H7 (cell line): ENCODE measurements around the gene STAMBP. TPM values are rescaled to one million over a fixed set of nuclear protein-coding genes. Genes with fewer than 3 reads are reported as not detected.
A peak's percentile ranks its signal among the peaks of the same experiment; 100 is the strongest.

Experiments used
- DNase-seq: peaks from one replicate; pipeline ENCODE4 v3.0.0; 2012
- H3K27me3 ChIP-seq: 2 replicates; pipeline ENCODE4 v1.6.0; 2011; ENCODE audit warnings: mild to moderate bottlenecking, low read length; ENCODE audit not compliant: control insufficient read depth, insufficient read depth
- H3K36me3 ChIP-seq: replicated peaks from 2 replicates; pipeline ENCODE4 v1.5.1; 2011; ENCODE audit warnings: low read length; ENCODE audit not compliant: control insufficient read depth, insufficient read depth
- H3K4me3 ChIP-seq: 2 replicates; pipeline ENCODE4 v1.5.1; 2011; ENCODE audit warnings: low read depth, mild to moderate bottlenecking, control low read depth, low read length, moderate library complexity; ENCODE audit not compliant: insufficient read depth
- total RNA-seq: library from RNA; depleted of rRNA; stranded (reverse); fragments of >200 nt; shearing (Covaris generic); gene quantifications from 2 replicates; pipeline ENCODE4 v1.2.3, GENCODE V29; 2014; rRNA removed

STAMBP gene
- total RNA-seq, 1 experiment from 2014 or later = 45.4 TPM

DNA sequence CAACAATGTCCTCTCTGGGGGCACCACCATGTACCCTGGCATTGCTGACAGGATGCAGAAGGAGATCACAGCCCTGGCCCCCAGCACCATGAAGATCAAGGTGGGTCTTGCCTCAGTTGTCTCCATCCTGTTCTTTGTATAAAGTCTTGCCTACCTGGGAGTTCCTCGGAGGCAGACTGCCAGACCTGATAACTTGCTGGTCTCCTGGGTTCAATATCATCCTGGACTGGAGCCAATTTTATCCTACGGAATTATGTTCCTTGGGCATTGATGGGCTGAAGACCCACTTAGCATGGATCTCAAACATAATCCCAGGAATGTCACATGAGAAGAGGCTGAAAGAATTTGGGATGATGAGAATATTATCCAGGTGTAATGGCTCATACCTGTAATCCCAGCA lies 87.9 kb downstream of the STAMBP start:
- H3K4me3 ChIP-seq = no peak overlapping the region
- H3K27me3 ChIP-seq = no peaks in the 10 kb centered on the region
- no peaks in the 10 kb centered on the region for H3K36me3 ChIP-seq
- DNase-seq = no peak

DNA sequence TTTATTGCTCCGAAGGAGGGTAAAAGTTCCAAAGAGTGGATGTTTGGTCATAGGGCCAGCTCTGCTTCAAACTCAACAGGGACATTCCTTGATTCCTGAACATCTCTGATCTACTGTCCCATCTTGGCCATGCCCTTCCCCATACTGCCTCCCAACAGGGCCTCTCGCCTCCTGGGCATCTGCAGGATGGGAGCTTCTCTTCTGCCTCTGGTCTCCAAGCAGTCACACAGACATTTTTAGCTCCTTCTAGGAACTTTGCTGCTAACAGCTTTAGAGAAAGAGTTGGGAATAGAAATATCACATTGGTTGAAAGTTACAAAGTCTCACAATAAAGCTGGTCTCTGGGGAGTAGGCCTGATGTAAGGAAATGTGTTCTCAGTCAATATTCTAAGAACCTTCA lies 88.5 kb downstream of the STAMBP start:
- Histone ChIP-seq H3K36me3 (no peaks in the 10 kb centered on the region), H3K27me3 (no peaks in the 10 kb centered on the region), H3K4me3 (no peak overlapping the region)
- no peak for DNase-seq

DNA sequence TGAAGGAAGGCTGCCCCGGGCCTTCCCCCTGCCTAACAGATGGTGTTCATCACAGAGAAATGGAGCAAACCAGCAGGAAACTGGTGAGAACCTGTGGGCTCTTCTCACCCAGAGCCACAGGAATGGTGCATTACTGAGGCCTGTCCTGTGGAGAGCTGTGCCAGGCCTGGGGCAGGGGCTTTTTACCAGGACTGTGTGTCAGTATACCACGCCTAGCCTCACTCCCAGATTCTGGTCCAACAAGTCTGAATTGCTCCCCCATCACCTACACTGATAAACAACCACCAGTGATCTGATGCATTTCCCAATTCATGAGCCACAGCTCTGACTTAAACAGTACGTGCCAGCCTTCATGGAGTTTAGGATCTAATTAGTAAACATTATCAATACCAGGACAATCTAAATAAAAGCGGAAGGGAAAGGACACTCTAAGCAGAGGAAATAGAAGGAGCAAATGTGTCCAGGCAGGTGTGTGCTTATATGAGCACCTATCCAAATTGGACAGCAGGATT lies 89.0 kb downstream of the STAMBP start:
- no peak for DNase-seq
- Histone ChIP-seq H3K36me3 (no peaks in the 10 kb centered on the region), H3K4me3 (no peak overlapping the region), H3K27me3 (no peaks in the 10 kb centered on the region)

DNA sequence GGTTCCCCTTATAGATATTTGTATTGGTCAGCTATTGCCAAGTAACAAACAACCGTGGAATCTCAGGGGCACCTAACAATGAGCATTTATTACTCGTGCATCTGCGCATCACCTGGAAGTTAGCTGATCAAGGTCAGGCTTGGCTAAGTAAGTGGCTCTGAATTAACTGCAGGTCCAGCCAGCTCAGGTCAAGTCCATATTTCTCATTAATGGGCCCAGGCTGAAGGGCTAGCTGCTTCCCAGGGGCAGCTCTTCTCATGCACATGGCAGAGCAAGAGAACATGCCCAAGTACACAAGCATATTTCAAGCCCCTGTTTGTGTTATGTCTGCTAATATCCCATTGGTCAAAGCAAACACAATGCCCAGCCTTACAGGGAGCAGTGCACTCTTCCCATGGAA lies 90.1 kb downstream of the STAMBP start:
- Histone ChIP-seq H3K27me3 (no peaks in the 10 kb centered on the region), H3K36me3 (no peaks in the 10 kb centered on the region), H3K4me3 (no peak overlapping the region)
- DNase-seq = no peak

DNA sequence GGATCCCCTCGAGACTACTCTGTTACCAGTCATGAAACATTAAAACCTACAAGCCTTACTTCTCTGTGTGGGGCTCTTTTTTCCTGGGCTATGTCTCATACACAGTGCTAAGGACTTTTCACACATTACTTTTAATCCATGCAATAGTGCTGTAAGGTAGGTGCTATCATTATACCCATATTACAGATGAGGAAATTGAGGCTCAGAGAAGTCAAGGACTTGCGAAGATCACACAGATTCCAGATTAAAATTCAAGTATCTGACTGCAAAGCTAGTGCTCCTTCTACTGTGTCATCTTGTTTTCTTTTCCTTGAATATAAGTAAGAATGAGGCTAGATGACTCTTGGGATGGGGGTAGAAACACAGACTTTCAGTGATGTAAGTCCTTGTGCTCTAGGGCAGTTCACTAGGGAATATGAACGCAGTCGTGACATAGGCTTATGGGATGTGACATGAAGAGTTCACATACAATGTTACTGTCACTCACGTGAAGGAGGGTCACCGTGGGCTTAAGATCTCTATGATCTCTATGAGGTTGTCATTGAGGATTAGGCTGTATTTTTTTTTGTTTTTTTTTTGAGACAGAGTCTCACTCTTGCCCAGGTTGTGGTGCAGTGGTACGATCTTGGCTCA lies 91.0 kb downstream of the STAMBP start:
- no peak for DNase-seq
- H3K36me3 ChIP-seq = no peaks in the 10 kb centered on the region
- H3K27me3 ChIP-seq = no peaks in the 10 kb centered on the region
- no peak overlapping the region for H3K4me3 ChIP-seq

DNA sequence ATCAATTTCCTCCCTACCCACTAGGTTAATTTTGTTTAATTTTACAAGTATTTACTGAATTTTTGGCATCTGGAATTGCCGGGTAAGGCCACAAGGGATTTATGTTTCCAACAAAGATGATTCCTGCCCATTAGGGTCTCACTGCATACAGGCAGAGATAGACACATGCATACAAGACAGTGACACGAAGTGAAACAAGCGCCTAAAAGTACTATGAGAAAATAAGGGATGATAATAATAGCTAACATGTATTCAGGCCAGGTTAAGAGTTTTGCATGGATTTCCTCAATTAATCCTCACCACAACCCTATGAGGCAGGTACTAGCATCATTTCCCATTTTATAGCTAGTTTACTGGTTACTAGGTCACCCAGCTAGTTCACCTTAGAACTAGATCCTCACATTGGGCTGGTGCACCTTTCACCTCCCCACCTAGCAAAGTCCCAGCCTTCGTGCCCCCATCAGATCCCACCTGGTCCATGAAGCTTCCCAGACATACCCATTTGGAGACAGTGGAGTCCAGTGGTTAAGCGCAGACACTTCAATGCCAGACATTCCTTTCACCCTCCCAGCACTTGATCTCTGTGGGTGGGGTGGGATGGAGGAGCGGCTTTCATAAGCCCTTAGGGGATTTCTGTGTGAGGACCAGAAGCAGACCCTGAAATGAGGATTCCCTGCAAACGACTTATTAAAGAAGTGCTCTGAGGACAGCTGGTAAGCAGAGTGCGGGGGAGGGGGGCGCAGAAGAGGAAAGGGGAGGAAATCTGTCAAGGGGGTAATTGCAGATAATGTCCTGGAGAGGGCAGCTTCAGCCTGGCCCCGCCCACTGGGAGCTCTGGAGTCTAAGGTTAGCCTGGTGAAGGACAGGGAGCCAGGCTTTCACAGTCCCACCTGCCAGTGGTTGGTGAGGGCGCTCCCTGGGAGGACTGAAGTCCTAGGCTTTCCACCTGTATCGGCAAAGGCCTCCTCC lies 92.1 kb downstream of the STAMBP start:
- Histone ChIP-seq H3K36me3 (no peaks in the 10 kb centered on the region), H3K27me3 (no peaks in the 10 kb centered on the region), H3K4me3 (no peak overlapping the region)
- DNase-seq = peak; percentile 88

DNA sequence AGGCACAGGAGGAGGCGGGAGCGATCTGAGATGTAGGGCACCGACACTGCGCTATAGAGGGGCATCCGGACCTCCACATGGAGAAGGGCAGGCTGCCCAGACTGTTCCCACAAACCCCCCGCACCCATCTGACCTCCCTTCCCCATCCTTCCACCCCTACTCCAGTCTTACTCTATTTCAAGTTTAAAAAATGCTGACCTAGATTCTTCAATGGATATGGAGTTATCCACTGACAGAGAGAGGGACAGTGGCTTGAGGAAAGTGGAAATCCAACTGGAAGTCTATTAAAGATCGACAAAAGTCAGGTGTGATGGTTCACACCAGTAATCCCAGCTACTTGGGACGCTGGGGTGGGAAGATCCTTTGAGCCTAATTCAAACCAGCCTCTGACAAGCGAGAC lies 92.8 kb downstream of the STAMBP start:
- no peak for DNase-seq
- Histone ChIP-seq H3K4me3 (no peak overlapping the region), H3K36me3 (no peaks in the 10 kb centered on the region), H3K27me3 (no peaks in the 10 kb centered on the region)

DNA sequence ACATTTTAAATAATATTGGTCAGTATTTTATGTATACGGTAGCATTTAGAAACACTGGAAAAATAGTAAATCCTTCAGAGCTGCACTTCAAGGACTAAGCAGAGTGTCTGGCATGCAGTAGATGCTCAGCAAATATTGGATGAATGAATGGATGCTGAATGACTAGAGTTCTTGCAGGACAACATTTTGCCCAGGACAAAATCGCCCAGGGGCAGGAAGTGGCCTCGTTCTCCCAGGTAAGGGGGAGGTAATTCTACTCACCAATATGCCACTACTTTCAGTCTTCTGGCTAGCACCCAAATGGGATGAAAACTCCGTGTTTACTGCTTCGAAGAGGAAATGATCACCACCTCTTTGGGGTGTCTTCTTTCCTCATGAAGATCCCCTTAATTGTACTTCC lies 93.9 kb downstream of the STAMBP start:
- no peaks in the 10 kb centered on the region for H3K27me3 ChIP-seq
- H3K4me3 ChIP-seq = no peak overlapping the region
- no peaks in the 10 kb centered on the region for H3K36me3 ChIP-seq
- DNase-seq = no peak

Other genes starting within 250 kb of the STAMBP start
- not detected in 2 replicates for gene NAT8, start 186.5 kb upstream of the STAMBP start, total RNA-seq
- gene TPRKB, start 91.6 kb upstream of the STAMBP start, total RNA-seq = 35.1 and 43.2 TPM in 2 replicates
- 28.7 and 35.8 TPM in 2 replicates for gene DUSP11, start 48.9 kb upstream of the STAMBP start, total RNA-seq
- 0.15 TPM in 1 of 2 replicates, not detected in the other for gene C2orf78, start 44.8 kb upstream of the STAMBP start, total RNA-seq
- 0.97 TPM in 1 of 2 replicates, not detected in the other for gene ACTG2, start 64.0 kb downstream of the STAMBP start, total RNA-seq
- 80.7 and 82.9 TPM in 2 replicates for gene DGUOK, start 97.9 kb downstream of the STAMBP start, total RNA-seq
- gene TET3, start 155.9 kb downstream of the STAMBP start, total RNA-seq = 7.2 and 7.3 TPM in 2 replicates